HG03064 (cell line): ENCODE data around the gene EFCAB7.

Experiments
- ATAC-seq: cut with Tn5 transposase; IDR thresholded peaks from one replicate; pipeline ENCODE4 v1.9.1; 2021; ENCODE audit warnings: low read depth; ENCODE audit not compliant: unreplicated experiment

Gene EFCAB7

GRCh38 chr1:63522891-63523728, at the start of gene EFCAB7, which contains the start of gene ITGB3BP:
Gene EFCAB7, plus strand, starts transcription at chr1:63523525. Its CDS starts 2,048 bp downstream, at chr1:63525573.
Gene ITGB3BP, minus strand, starts transcription at chr1:63523225. Its CDS starts 92 bp downstream, at chr1:63523133.
- ATAC-seq: peak; percentile 88

GRCh38 chr1:63475761-63476160, 47.6 kb upstream of the EFCAB7 start:
- ATAC-seq: no peak

GRCh38 chr1:63480057-63480456, 43.3 kb upstream of the EFCAB7 start:
- no peak for ATAC-seq

GRCh38 chr1:63486629-63487028, 36.7 kb upstream of the EFCAB7 start:
- no peak for ATAC-seq

GRCh38 chr1:63487336-63488065, 35.8 kb upstream of the EFCAB7 start:
- no peak for ATAC-seq

- ATAC-seq: no peak
Observed at GRCh38 chr1:63497577-63497976, 25.7 kb upstream of the EFCAB7 start.

GRCh38 chr1:63498106-63498505, 25.2 kb upstream of the EFCAB7 start:
- ATAC-seq: no peak

- no peak for ATAC-seq
Observed at GRCh38 chr1:63501256-63501655, 22.1 kb upstream of the EFCAB7 start.

- ATAC-seq: no peak
Observed at GRCh38 chr1:63506782-63507181, 16.5 kb upstream of the EFCAB7 start.

- no peak for ATAC-seq
Observed at GRCh38 chr1:63509718-63510117, 13.6 kb upstream of the EFCAB7 start.

GRCh38 chr1:63512584-63512983, 10.7 kb upstream of the EFCAB7 start:
- no peak for ATAC-seq

- no peak for ATAC-seq
Observed at GRCh38 chr1:63516629-63517028, 6.7 kb upstream of the EFCAB7 start.

- ATAC-seq: peak; percentile 11
Observed at GRCh38 chr1:63523738-63524137, 413 bp downstream of the EFCAB7 start.

- ATAC-seq: no peak
Observed at GRCh38 chr1:63524201-63524600, 876 bp downstream of the EFCAB7 start.

GRCh38 chr1:63532727-63533126, 9.4 kb downstream of the EFCAB7 start:
- no peak for ATAC-seq

- no peak for ATAC-seq
Observed at GRCh38 chr1:63533931-63534330, 10.6 kb downstream of the EFCAB7 start.

- ATAC-seq: no peak
Observed at GRCh38 chr1:63534406-63534805, 11.1 kb downstream of the EFCAB7 start.

GRCh38 chr1:63537006-63537405, 13.7 kb downstream of the EFCAB7 start:
- ATAC-seq: no peak

- no peak for ATAC-seq
Observed at GRCh38 chr1:63537940-63538339, 14.6 kb downstream of the EFCAB7 start.

GRCh38 chr1:63545780-63546179, 22.5 kb downstream of the EFCAB7 start:
- no peak for ATAC-seq

GRCh38 chr1:63547621-63548294, 24.4 kb downstream of the EFCAB7 start:
- ATAC-seq: no peak
